Mucosa of descending colon (tissue), 3 donors: Measurements from ENCODE around the gene SLC38A10. TPM values are rescaled to one million over a fixed set of nuclear protein-coding genes. Genes with fewer than 3 reads are reported as not detected.

Experiments
- ATAC-seq: fragments of 200-7000 bp; cut with Tn5 transposase; one replicate; pipeline ENCODE4 v1.9.1; 2020; ENCODE audit warnings: mild to moderate bottlenecking, moderate library complexity
- DNase-seq, 3 donors: peaks; one replicate each; pipeline ENCODE4 v3.0.0-alpha.2; 2020
- H3K36me3 ChIP-seq: fragments of 200-600 bp; one replicate; pipeline ENCODE4 v1.8.0; 2021; ENCODE audit warnings: low read depth, mild to moderate bottlenecking
- H3K4me1 ChIP-seq: fragments of 200-600 bp; one replicate; pipeline ENCODE4 v1.8.0; 2021; ENCODE audit warnings: low read depth, mild to moderate bottlenecking
- H3K4me3 ChIP-seq: fragments of 200-600 bp; one replicate; pipeline ENCODE4 v1.8.0; 2021; ENCODE audit warnings: mild to moderate bottlenecking
- H3K9me3 ChIP-seq: fragments of 200-600 bp; one replicate; pipeline ENCODE4 v1.8.0; 2021; ENCODE audit warnings: mild to moderate bottlenecking
- intact Hi-C, 2 donors: fragments of 100-400 bp; cut with DNase I in 1 of 2; cut with micrococcal nuclease in 1 of 2; formaldehyde crosslinking; loops; one replicate each; pipeline versions ENCODE4 v1.11.0 to v1.11.1; 2022; cut with DNase I, micrococcal nuclease
- total RNA-seq, 3 donors: library from RNA; stranded (reverse); fragmentation: NEBNext Ultra II Directional in 2 of 3; extraction: Animal tissue kit (Norgen Biotek cat#: 25700) in 2 of 3; gene quantifications; one replicate each; pipeline versions ENCODE4 v1.2.1 to v1.2.4, GENCODE V29; 2021 to 2023
- TF ChIP-seq, protein P1 (sequence below): fragments of 200-600 bp; IDR thresholded peaks from one replicate; pipeline ENCODE4 v1.8.0; 2022; ENCODE audit warnings: antibody characterized with exemption, mild to moderate bottlenecking
- donor health status: DM: no; HTN: no; CAD: no; lungs with moderate emphysema.
- donor health status: DM: no; HTN: no; CAD: no.
- donor health status: DM: no; HTN: yes; CAD: no.

The SLC38A10 gene
- total RNA-seq, 3 donors from 2014 or later, result 77.0 to 95.3 (median 94.0) TPM

DNA sequence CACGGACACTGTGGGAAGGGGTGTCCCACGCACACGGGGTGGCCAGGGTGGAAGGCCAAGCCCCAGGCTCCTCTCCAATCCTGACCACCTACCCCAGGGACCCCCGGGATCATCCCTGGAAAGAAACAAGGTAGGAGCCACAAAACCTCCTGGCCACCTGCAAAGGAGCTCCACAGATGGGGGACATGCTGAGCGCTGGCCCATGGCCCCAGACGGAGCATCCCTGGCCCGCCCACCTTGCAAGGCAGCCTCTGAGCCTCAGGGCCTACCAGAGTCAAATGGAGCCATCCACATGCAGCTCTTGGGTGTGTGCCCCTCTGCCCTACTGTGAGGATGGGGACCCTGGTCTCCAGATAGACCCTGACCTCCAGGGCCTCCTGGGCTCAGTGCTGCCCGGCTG is 16.3 kb downstream of the SLC38A10 start:
- Histone ChIP-seq H3K36me3 (peaks cover 5% of the 10 kb centered on the region), H3K9me3 (no peaks in the 10 kb centered on the region), H3K4me3 (no peak overlapping the region), H3K4me1 (peaks cover 4% of the 10 kb centered on the region)
- intact Hi-C loops, result no loop called here
- DNase-seq (no peak), ATAC-seq (no peak)
- TF ChIP-seq, protein P1, sequence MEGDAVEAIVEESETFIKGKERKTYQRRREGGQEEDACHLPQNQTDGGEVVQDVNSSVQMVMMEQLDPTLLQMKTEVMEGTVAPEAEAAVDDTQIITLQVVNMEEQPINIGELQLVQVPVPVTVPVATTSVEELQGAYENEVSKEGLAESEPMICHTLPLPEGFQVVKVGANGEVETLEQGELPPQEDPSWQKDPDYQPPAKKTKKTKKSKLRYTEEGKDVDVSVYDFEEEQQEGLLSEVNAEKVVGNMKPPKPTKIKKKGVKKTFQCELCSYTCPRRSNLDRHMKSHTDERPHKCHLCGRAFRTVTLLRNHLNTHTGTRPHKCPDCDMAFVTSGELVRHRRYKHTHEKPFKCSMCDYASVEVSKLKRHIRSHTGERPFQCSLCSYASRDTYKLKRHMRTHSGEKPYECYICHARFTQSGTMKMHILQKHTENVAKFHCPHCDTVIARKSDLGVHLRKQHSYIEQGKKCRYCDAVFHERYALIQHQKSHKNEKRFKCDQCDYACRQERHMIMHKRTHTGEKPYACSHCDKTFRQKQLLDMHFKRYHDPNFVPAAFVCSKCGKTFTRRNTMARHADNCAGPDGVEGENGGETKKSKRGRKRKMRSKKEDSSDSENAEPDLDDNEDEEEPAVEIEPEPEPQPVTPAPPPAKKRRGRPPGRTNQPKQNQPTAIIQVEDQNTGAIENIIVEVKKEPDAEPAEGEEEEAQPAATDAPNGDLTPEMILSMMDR, result no peak

DNA sequence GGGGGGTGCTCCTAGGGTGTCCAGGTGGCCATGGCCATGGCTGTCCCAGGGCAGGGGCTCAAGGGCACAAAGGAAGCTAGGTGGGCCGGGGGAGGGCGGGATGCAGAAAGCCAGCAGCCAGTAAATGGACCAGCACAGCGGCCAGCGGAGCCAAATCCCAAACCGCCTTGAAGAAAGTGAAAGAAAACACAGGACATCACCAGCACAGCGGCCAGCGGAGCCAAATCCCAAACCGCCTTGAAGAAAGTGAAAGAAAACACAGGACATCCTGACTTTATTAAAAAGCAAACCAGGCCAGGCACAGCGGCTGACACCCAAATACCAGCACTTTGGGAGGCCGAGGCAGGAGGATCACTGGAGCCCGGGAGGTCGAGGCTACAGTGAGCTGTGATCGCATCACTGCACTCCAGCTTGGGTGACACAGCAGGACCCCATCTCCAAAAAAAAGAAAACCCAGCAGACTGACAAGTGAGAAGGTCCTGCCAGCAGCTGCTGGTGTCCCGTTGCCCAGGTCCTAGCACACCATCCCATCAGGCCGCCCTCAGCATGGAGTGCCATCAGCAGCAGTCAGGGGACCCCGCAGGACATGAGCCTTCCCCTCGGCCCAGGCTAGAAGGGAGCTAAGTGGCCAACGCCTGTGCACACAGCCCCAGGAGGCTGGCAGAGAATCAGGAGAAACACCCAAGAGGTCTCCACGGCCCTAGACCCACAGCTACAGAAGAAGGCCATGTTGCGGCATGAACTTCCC is 17.0 kb downstream of the SLC38A10 start:
- Histone ChIP-seq H3K9me3 (no peaks in the 10 kb centered on the region), H3K36me3 (peaks cover 5% of the 10 kb centered on the region), H3K4me3 (no peak overlapping the region), H3K4me1 (peaks cover 4% of the 10 kb centered on the region)
- peak in 1 of 3 donors; percentile 44 for DNase-seq
- intact Hi-C loops, result no loop called here
- TF ChIP-seq, protein P1, result no peak
- ATAC-seq, result peak; percentile 15

DNA sequence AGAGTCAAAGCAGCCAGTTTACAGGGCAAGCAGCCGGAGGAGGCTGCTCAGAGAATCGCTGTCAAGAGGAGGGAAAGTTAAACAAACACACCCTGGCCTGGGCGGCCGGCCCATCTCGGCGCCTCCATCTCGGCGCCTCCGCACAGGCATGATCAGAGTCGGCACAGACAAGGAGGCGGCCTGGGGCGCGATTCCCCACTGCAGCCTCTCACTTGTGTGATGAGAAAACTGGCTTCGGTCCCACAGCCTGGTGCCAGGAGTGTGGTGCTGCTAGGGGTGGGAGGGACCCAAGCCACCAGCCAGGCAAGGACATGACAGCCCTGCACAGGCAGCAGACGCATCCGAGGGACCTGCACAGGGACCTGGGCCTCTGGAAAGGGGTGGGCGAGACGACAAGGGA is 17.7 kb downstream of the SLC38A10 start:
- DNase-seq, result peak in 2 of 3 donors; percentile 57 to 63
- ATAC-seq, result peak; percentile 82
- Histone ChIP-seq H3K36me3 (peaks cover 5% of the 10 kb centered on the region), H3K4me1 (peaks cover 4% of the 10 kb centered on the region), H3K4me3 (no peak overlapping the region), H3K9me3 (no peaks in the 10 kb centered on the region)
- intact Hi-C loops, result no loop called here
- TF ChIP-seq, protein P1, result no peak

DNA sequence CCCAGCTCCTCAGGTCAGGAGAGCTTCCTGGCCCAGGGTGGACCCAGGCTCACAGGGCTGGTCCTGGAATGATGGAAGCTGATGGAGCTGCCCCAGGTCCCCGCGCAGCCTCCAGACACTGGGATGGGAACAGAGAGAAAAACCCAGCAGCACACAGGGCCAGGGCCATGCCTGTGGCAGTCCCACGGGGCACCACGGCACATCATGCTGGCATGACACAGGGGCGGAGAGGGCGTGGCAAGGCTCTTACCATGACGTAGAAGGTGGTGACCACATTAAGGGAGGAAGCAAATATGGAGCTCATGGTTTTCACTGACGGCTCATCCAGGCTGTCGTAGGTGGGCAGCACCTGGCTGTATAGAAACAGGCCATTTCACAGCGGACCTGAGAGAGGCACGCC is 18.3 kb downstream of the SLC38A10 start:
- H3K9me3 ChIP-seq, result no peaks in the 10 kb centered on the region
- no peak for ATAC-seq
- H3K4me1 ChIP-seq, result peaks cover 4% of the 10 kb centered on the region
- peak in 1 of 3 donors; percentile 30 for DNase-seq
- no peak overlapping the region for H3K4me3 ChIP-seq
- intact Hi-C loops, result no loop called here
- H3K36me3 ChIP-seq, result peaks cover 5% of the 10 kb centered on the region
- TF ChIP-seq, protein P1, result no peak

DNA sequence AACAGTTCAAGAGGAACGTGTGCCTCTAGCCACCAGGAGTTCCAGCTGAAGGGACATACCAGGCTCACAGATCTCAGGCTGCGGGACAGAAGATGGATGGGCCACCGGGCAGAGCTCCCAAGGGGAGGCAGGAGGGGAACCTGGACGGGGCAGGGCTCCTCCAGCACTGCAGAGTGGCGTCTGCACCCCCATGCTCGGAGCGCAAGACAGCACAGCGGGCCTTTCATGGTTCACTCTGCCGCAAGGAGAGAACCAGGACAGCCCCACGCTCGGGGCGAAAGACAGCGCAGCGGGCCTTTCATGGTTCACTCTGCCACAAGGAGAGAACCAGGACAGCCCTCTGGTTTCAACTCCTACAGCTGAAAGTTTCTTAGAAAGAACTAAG is 20.6 kb downstream of the SLC38A10 start:
- Histone ChIP-seq H3K9me3 (no peaks in the 10 kb centered on the region), H3K4me1 (peaks cover 4% of the 10 kb centered on the region), H3K4me3 (no peak overlapping the region), H3K36me3 (peaks cover 4% of the 10 kb centered on the region)
- intact Hi-C loops, result no loop called here
- DNase-seq (peak in 1 of 3 donors; percentile 31), ATAC-seq (no peak)
- TF ChIP-seq, protein P1, result no peak
